Nephron (organoid): ENCODE measurements around the gene FBXL14.
A peak's percentile ranks its signal among the peaks of the same experiment; 100 is the strongest.

Experiments used
- H3K27ac Mint-ChIP-seq, 3 experiments: 2 replicates each; pipeline ENCODE4 v1.8.0; 2020; ENCODE audit warnings: mixed read lengths in 3 of 3, mild to moderate bottlenecking in 2 of 3, moderate library complexity in 1 of 3
- H3K27me3 Mint-ChIP-seq: 2 replicates; pipeline ENCODE4 v1.8.0; 2021; ENCODE audit warnings: low read depth, mild to moderate bottlenecking, moderate library complexity, mixed read lengths
- H3K36me3 Mint-ChIP-seq: 2 replicates; pipeline ENCODE4 v1.8.0; 2020; ENCODE audit warnings: low read depth, mixed read lengths
- H3K4me1 Mint-ChIP-seq: 2 replicates; pipeline ENCODE4 v1.8.0; 2020; ENCODE audit warnings: mixed read lengths
- H3K4me3 Mint-ChIP-seq, 3 experiments: 2 replicates each; pipeline ENCODE4 v1.8.0; 2020; ENCODE audit warnings: mild to moderate bottlenecking in 3 of 3, mixed read lengths in 3 of 3, moderate library complexity in 2 of 3
- H3K9me3 Mint-ChIP-seq: 2 replicates; pipeline ENCODE4 v1.8.0; 2020; ENCODE audit warnings: mixed read lengths
- TF ChIP-seq, protein P1 (sequence below), 3 experiments: fragments of 200-600 bp; sonication (generic); IDR thresholded peaks; one replicate each; pipeline ENCODE4 v1.5.0; 2021; ENCODE audit warnings: antibody characterized with exemption in 3 of 3; ENCODE audit not compliant: unreplicated experiment in 3 of 3

Gene FBXL14

DNA sequence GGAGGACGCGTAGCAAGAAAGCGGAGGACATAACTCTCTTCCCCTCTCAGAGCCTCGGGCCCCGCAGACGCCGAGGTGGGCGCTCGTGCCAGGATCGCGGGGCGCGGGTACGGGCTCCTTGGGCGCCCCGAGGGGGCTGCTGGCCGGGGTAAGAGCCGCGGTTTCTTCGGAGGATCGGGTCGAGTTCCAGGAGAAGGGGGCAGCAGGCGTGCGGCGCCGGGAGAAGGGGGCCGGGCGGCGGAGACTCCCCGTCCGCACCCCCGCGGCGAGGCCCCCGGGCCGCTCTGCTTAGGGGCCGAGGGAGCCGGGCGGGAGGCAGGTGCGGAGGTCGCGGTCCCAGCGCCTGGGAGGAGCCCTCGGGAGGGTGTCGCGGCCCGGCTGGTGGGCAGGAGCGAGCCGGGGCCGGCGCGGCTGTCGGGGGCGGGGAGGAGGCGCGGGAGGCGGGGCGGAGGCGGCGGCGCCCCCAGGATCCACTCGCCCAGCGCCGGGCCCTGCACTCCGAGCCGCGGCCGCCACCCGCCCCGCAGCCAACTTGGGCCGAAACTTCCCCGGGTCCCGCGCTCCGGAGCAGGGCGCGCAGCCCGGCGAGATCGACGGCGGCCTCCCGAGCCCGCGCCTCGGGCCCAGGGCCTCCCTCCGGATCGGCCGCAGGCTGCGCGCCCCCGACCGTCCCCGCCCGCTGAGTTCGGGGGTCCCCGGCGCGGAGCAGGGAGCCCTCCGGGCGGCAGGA lies 64.4 kb downstream of the FBXL14 start:
- Mint-ChIP-seq H3K4me3 (peak overlapping the region; percentile 96 to 97 (median 97)), H3K9me3 (no peaks in the 10 kb centered on the region), H3K36me3 (no peaks in the 10 kb centered on the region), H3K27ac (peak overlapping the region in 2 of 3 experiments; percentile 88 to 95), H3K4me1 (peaks cover 23% of the 10 kb centered on the region), H3K27me3 (peaks cover 73% of the 10 kb centered on the region)
- TF ChIP-seq, protein P1, sequence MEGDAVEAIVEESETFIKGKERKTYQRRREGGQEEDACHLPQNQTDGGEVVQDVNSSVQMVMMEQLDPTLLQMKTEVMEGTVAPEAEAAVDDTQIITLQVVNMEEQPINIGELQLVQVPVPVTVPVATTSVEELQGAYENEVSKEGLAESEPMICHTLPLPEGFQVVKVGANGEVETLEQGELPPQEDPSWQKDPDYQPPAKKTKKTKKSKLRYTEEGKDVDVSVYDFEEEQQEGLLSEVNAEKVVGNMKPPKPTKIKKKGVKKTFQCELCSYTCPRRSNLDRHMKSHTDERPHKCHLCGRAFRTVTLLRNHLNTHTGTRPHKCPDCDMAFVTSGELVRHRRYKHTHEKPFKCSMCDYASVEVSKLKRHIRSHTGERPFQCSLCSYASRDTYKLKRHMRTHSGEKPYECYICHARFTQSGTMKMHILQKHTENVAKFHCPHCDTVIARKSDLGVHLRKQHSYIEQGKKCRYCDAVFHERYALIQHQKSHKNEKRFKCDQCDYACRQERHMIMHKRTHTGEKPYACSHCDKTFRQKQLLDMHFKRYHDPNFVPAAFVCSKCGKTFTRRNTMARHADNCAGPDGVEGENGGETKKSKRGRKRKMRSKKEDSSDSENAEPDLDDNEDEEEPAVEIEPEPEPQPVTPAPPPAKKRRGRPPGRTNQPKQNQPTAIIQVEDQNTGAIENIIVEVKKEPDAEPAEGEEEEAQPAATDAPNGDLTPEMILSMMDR (IDR thresholded peaks at IDR 0.05; ENCODE audit: unreplicated experiment in 3 of 3), result no peak

DNA sequence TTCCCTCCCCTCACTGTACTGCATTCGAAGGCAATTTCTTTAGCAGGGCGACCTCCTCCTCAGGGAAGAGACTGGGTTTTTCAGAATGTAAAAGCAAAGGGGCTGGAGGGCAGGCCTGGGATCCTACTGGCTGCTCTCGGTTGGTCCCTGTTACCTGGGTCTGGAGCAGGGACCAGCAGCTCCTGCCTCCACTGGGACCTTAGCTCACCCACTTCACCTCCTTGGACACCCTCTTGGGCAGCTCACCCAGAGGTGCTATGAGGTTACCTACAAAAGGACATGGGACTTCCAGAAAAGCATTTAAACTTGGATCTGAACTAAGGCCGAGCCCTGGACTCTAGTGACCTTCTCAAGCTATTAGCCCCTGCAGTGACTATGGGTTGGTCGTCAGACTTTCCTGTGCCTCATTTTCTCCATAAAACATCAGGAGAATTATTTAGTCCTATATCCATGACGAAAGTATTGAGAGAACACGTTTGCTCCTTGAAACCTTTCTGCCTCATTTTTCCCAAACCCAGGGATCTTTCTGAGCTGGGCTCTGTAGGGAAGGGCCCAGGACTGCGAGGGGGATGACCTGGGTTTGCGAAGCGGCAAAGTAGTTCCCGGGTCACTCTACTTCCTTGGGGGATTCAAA lies 65.0 kb downstream of the FBXL14 start:
- H3K36me3 Mint-ChIP-seq, result no peaks in the 10 kb centered on the region
- peak overlapping the region in 2 of 3 experiments; percentile 88 to 95 for H3K27ac Mint-ChIP-seq
- H3K9me3 Mint-ChIP-seq, result no peaks in the 10 kb centered on the region
- H3K4me1 Mint-ChIP-seq, result peaks cover 23% of the 10 kb centered on the region
- H3K4me3 Mint-ChIP-seq, result peak overlapping the region; percentile 96 to 97 (median 97)
- TF ChIP-seq, protein P1 (IDR thresholded peaks at IDR 0.05; ENCODE audit: unreplicated experiment in 3 of 3), result no peak
- peaks cover 67% of the 10 kb centered on the region for H3K27me3 Mint-ChIP-seq

DNA sequence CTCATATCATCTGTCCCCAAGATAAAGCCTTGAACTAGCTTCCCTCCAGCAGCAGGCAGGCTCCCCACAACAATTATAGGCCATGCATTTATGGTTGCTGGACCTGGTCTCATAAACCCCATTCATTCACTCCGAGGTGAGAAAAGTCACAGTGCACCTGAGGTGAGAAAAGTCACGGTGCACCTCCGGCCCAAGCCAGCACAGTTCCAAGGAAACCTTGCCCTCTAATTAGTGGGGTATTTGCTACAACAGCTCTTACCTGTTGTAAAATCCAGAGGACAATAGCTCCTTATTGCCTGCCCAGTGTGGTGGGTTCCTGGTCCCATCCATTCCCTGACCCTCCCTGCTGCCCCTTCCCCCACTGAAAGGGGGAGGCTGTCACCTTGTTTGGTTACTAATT lies 65.6 kb downstream of the FBXL14 start:
- peaks cover 20% of the 10 kb centered on the region for H3K4me1 Mint-ChIP-seq
- no peaks in the 10 kb centered on the region for H3K9me3 Mint-ChIP-seq
- no peak overlapping the region for H3K27ac Mint-ChIP-seq
- peaks cover 65% of the 10 kb centered on the region for H3K27me3 Mint-ChIP-seq
- H3K36me3 Mint-ChIP-seq, result no peaks in the 10 kb centered on the region
- TF ChIP-seq, protein P1 (IDR thresholded peaks at IDR 0.05; ENCODE audit: unreplicated experiment in 3 of 3), result no peak
- peak overlapping the region in 2 of 3 experiments; percentile 96 to 97 for H3K4me3 Mint-ChIP-seq

DNA sequence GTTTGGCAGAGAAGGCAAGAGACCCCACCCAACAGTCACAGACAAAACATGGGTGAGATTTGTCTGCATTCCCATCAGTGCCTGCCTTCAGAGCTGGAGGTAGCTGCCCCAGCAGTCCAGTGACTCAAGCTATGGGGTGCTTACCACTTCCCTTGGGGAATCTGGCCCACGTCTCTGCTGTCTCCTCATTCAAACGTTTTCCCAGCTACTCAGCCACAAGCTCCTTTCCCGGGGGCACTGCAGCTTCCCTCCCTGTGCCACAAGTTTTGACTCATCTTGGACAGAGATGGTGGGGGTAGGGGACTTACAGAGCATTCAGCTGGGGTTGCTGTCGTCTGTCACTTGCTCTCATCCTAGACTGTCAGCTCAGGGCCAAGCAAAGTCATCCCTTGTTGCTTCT lies 66.6 kb downstream of the FBXL14 start:
- no peak overlapping the region for H3K27ac Mint-ChIP-seq
- no peaks in the 10 kb centered on the region for H3K36me3 Mint-ChIP-seq
- peaks cover 59% of the 10 kb centered on the region for H3K27me3 Mint-ChIP-seq
- H3K9me3 Mint-ChIP-seq, result no peaks in the 10 kb centered on the region
- peaks cover 10% of the 10 kb centered on the region for H3K4me1 Mint-ChIP-seq
- peak overlapping the region in 1 of 3 experiments; percentile 68 for H3K4me3 Mint-ChIP-seq
- TF ChIP-seq, protein P1 (IDR thresholded peaks at IDR 0.05; ENCODE audit: unreplicated experiment in 3 of 3), result no peak

DNA sequence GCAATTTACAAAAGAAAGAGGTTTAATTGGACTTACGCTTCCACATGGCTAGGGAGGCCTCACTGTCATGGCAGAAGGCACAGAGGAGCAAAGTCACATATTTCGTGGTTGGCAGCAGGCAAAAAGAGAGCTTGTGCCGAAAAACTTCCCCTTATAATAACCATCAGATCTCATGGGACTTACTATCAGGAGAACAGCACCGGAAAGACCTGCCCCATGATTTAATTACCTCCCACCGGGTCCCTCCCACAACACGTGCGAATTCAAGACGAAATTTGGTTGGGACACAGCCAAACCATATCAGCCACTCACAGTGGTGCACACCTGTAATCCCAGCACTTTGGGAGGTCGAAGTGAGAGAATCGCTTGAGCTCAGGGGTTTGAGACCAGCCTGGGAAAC lies 68.5 kb downstream of the FBXL14 start:
- Mint-ChIP-seq H3K36me3 (no peaks in the 10 kb centered on the region), H3K27me3 (peaks cover 49% of the 10 kb centered on the region), H3K9me3 (no peaks in the 10 kb centered on the region), H3K4me3 (peak overlapping the region in 1 of 3 experiments; percentile 38), H3K27ac (no peak overlapping the region), H3K4me1 (no peaks in the 10 kb centered on the region)
- TF ChIP-seq, protein P1 (IDR thresholded peaks at IDR 0.05; ENCODE audit: unreplicated experiment in 3 of 3), result no peak
